SU-DHL-6 (cell line): ENCODE measurements around the gene AJUBA.

Experiments used
- H2AFZ ChIP-seq: fragments of 200-600 bp; sonication (generic); 2 replicates; pipeline ENCODE4 v1.6.1; 2014; ENCODE audit warnings: low read depth, mild to moderate bottlenecking, moderate library complexity, mixed read lengths, antibody characterized with exemption, low read length; ENCODE audit not compliant: severe bottlenecking
- H3F3A ChIP-seq: fragments of 200-600 bp; shearing (Covaris generic); 2 replicates; pipeline ENCODE4 v1.6.0; 2016; ENCODE audit warnings: antibody characterized with exemption, mild to moderate bottlenecking; ENCODE audit not compliant: insufficient read depth
- H3K27ac ChIP-seq: fragments of 200-600 bp; sonication (generic); 2 replicates; pipeline ENCODE4 v1.5.1; 2016; ENCODE audit warnings: low read depth, mild to moderate bottlenecking, low read length, moderate library complexity, mixed read lengths
- H3K27me3 ChIP-seq: fragments of 200-600 bp; sonication (generic), shearing (Covaris generic); 2 replicates; pipeline ENCODE4 v1.6.0; 2014; ENCODE audit warnings: mild to moderate bottlenecking, low read length
- H3K36me3 ChIP-seq: fragments of 200-600 bp; sonication (generic); 2 replicates; pipeline ENCODE4 v1.6.1; 2014; ENCODE audit warnings: mild to moderate bottlenecking, low read length, mixed read lengths
- H3K4me2 ChIP-seq: fragments of 300-600, 200-600 bp; shearing (Covaris generic), sonication (generic); 2 replicates; pipeline ENCODE4 v1.6.0; 2014; ENCODE audit warnings: low read length, low read depth, mild to moderate bottlenecking; ENCODE audit not compliant: poor library complexity, severe bottlenecking
- H3K4me3 ChIP-seq: fragments of 200-600 bp; sonication (generic); 2 replicates; pipeline ENCODE4 v1.5.1; 2014; ENCODE audit warnings: antibody characterized with exemption, low read length, mild to moderate bottlenecking, mixed read lengths; ENCODE audit not compliant: insufficient read depth, poor library complexity, severe bottlenecking
- H3K79me2 ChIP-seq: fragments of 200-600 bp; sonication (generic); 2 replicates; pipeline ENCODE4 v1.6.1; 2014; ENCODE audit warnings: mild to moderate bottlenecking, low read length, moderate library complexity; ENCODE audit not compliant: insufficient read depth
- H3K9ac ChIP-seq: fragments of 200-600 bp; sonication (generic); 2 replicates; pipeline ENCODE4 v1.7.0; 2014; ENCODE audit warnings: mild to moderate bottlenecking, low read length
- H3K9me2 ChIP-seq: fragments of 200-600 bp; sonication (generic); replicated peaks from 2 replicates; pipeline ENCODE4 v1.6.1; 2014; ENCODE audit warnings: low read length; ENCODE audit not compliant: insufficient read depth
- H3K9me3 ChIP-seq: fragments of 200-600 bp; sonication (generic); 2 replicates; pipeline ENCODE4 v1.6.1; 2014; ENCODE audit warnings: low read length, mixed read lengths; ENCODE audit not compliant: insufficient read depth
- H4K20me1 ChIP-seq: fragments of 200-600 bp; sonication (generic); 2 replicates; pipeline ENCODE4 v1.6.1; 2014; ENCODE audit warnings: low read depth, mild to moderate bottlenecking, antibody characterized with exemption, low read length, moderate library complexity, mixed read lengths
- EZH2phosphoT487 ChIP-seq: fragments of 200-600 bp; sonication (generic), shearing (Covaris generic); conservative IDR thresholded peaks from 2 replicates; pipeline ENCODE4 v1.6.1; 2018; ENCODE audit warnings: mild to moderate bottlenecking, antibody characterized with exemption, low read length, moderate library complexity, mixed read lengths
- TF ChIP-seq, protein P1 (sequence below): fragments of 200-600 bp; sonication (generic); IDR thresholded peaks from one replicate; pipeline ENCODE4 v1.5.1; 2017; ENCODE audit warnings: antibody characterized with exemption, mild to moderate bottlenecking, low read length, moderate library complexity; ENCODE audit not compliant: insufficient read depth, poor library complexity, severe bottlenecking

The AJUBA gene

GRCh38 chr14:22998329-22999012 lies 16.1 kb upstream of the AJUBA start:
- Histone ChIP-seq H3K36me3 (no peaks in the 10 kb centered on the region), H3K9me2 (no peaks in the 10 kb centered on the region), H4K20me1 (no peaks in the 10 kb centered on the region), H3F3A (no peaks in the 10 kb centered on the region), H3K79me2 (no peaks in the 10 kb centered on the region), H3K4me3 (no peak overlapping the region), H2AFZ (no peak overlapping the region), H3K4me2 (no peak overlapping the region), H3K27ac (no peak overlapping the region), H3K9me3 (no peaks in the 10 kb centered on the region), H3K27me3 (no peaks in the 10 kb centered on the region), H3K9ac (no peak overlapping the region)
- TF ChIP-seq, protein P1, sequence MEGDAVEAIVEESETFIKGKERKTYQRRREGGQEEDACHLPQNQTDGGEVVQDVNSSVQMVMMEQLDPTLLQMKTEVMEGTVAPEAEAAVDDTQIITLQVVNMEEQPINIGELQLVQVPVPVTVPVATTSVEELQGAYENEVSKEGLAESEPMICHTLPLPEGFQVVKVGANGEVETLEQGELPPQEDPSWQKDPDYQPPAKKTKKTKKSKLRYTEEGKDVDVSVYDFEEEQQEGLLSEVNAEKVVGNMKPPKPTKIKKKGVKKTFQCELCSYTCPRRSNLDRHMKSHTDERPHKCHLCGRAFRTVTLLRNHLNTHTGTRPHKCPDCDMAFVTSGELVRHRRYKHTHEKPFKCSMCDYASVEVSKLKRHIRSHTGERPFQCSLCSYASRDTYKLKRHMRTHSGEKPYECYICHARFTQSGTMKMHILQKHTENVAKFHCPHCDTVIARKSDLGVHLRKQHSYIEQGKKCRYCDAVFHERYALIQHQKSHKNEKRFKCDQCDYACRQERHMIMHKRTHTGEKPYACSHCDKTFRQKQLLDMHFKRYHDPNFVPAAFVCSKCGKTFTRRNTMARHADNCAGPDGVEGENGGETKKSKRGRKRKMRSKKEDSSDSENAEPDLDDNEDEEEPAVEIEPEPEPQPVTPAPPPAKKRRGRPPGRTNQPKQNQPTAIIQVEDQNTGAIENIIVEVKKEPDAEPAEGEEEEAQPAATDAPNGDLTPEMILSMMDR, result no peak
- TF ChIP-seq EZH2phosphoT487, result no peak

- Histone ChIP-seq H2AFZ (no peak overlapping the region), H3K36me3 (no peaks in the 10 kb centered on the region), H4K20me1 (no peaks in the 10 kb centered on the region), H3K27me3 (no peaks in the 10 kb centered on the region), H3K4me3 (no peak overlapping the region), H3K79me2 (no peaks in the 10 kb centered on the region), H3K9ac (no peak overlapping the region), H3F3A (no peaks in the 10 kb centered on the region), H3K9me3 (no peaks in the 10 kb centered on the region), H3K27ac (no peak overlapping the region), H3K4me2 (no peak overlapping the region), H3K9me2 (no peaks in the 10 kb centered on the region)
- TF ChIP-seq, protein P1, result no peak
- no peak for TF ChIP-seq EZH2phosphoT487
Measured at GRCh38 chr14:22997676-22998323, 15.4 kb upstream of the AJUBA start.

- Histone ChIP-seq H3K79me2 (no peaks in the 10 kb centered on the region), H3F3A (no peaks in the 10 kb centered on the region), H2AFZ (no peak overlapping the region), H3K36me3 (no peaks in the 10 kb centered on the region), H3K27ac (no peak overlapping the region), H3K9me2 (no peaks in the 10 kb centered on the region), H3K9me3 (no peaks in the 10 kb centered on the region), H3K27me3 (no peaks in the 10 kb centered on the region), H3K4me2 (no peak overlapping the region), H4K20me1 (no peaks in the 10 kb centered on the region), H3K4me3 (no peak overlapping the region), H3K9ac (no peak overlapping the region)
- TF ChIP-seq, protein P1, result no peak
- no peak for TF ChIP-seq EZH2phosphoT487
Measured at GRCh38 chr14:22996768-22997654, 14.7 kb upstream of the AJUBA start.
